Neural progenitor cell (in vitro differentiated cells): Measurements from ENCODE around the gene POU2AF2.

Source experiments
- CTCF ChIP-seq: fragments of 200-600 bp; sonication (generic); IDR thresholded peaks from 2 replicates; pipeline ENCODE4 v1.5.1; 2017; ENCODE audit warnings: antibody characterized with exemption, mild to moderate bottlenecking
- EZH2 ChIP-seq: fragments of 200-600 bp; sonication (generic); IDR thresholded peaks from 2 replicates; pipeline ENCODE4 v1.6.1; 2017; ENCODE audit warnings: antibody characterized with exemption, mild to moderate bottlenecking, moderate library complexity

- TF ChIP-seq CTCF (no peak), EZH2 (no peak)
Measured at GRCh38 chr11:111305162-111305802, 59.8 kb downstream of the POU2AF2 start.
